Liver (tissue), 9 donors: ENCODE measurements around the gene CIDEA. TPM values are rescaled to one million over a fixed set of nuclear protein-coding genes. Genes with fewer than 3 reads are reported as not detected.

Experiments
- DNase-seq: peaks from one replicate; pipeline ENCODE4 v3.0.0-alpha.2; 2017; ENCODE audit warnings: low spot score
- H3K27ac ChIP-seq, 2 donors: one replicate each; pipeline ENCODE4 v1.7.0; 2013; ENCODE audit warnings: inconsistent platforms in 2 of 2, low read length in 2 of 2, control low read depth in 1 of 2, low read depth in 1 of 2, mild to moderate bottlenecking in 1 of 2
- H3K27me3 ChIP-seq, 4 donors: one replicate each; pipeline versions ENCODE4 v1.6.1 to v1.7.0; 2013; ENCODE audit warnings: low read length in 3 of 4, inconsistent platforms in 1 of 4, mild to moderate bottlenecking in 1 of 4, moderate library complexity in 1 of 4; ENCODE audit not compliant: control insufficient read depth in 4 of 4, insufficient read depth in 4 of 4
- H3K36me3 ChIP-seq, 4 donors: one replicate each; pipeline versions ENCODE4 v1.6.1 to v1.7.0; 2013; ENCODE audit warnings: low read length in 3 of 4, mild to moderate bottlenecking in 3 of 4, low read depth in 1 of 4, moderate library complexity in 1 of 4; ENCODE audit not compliant: control insufficient read depth in 4 of 4, insufficient read depth in 3 of 4
- H3K4me1 ChIP-seq, 4 donors: one replicate each; pipeline versions ENCODE4 v1.6.1 to v1.7.0; 2013; ENCODE audit warnings: low read length in 3 of 4, mild to moderate bottlenecking in 3 of 4, moderate library complexity in 1 of 4; ENCODE audit not compliant: control insufficient read depth in 4 of 4, insufficient read depth in 4 of 4
- H3K4me3 ChIP-seq, 3 donors: one replicate each; pipeline versions ENCODE4 v1.6.1 to v1.7.0; 2013; ENCODE audit warnings: low read length in 3 of 3, control low read depth in 1 of 3, low read depth in 1 of 3, mild to moderate bottlenecking in 1 of 3
- H3K9ac ChIP-seq, 2 donors: one replicate each; pipeline ENCODE4 v1.7.0; 2013; ENCODE audit warnings: low read length in 2 of 2, mild to moderate bottlenecking in 2 of 2, moderate library complexity in 2 of 2, control low read depth in 1 of 2, low read depth in 1 of 2
- H3K9me3 ChIP-seq, 4 donors: one replicate each; pipeline versions ENCODE4 v1.6.1 to v1.7.0; 2013; ENCODE audit warnings: low read length in 3 of 4; ENCODE audit not compliant: control insufficient read depth in 4 of 4
- ATF3 ChIP-seq: IDR thresholded peaks from 2 replicates; pipeline ENCODE4 v1.6.1; 2016; ENCODE audit warnings: antibody characterized with exemption
- CTCF ChIP-seq: fragments of 150-350 bp; IDR thresholded peaks from 2 replicates; pipeline ENCODE4 v1.5.1; 2017; ENCODE audit warnings: improper control_type of control experiment, low read depth, low read length; ENCODE audit not compliant: missing input control
- EGR1 ChIP-seq, 2 donors: IDR thresholded peaks; 2 replicates each; pipeline ENCODE4 v1.6.1; 2016 to 2018; ENCODE audit warnings: antibody characterized with exemption in 2 of 2, low read depth in 2 of 2
- FOXA1 ChIP-seq: IDR thresholded peaks from 2 replicates; pipeline ENCODE4 v1.6.1; 2016; ENCODE audit warnings: antibody characterized with exemption
- FOXA2 ChIP-seq: IDR thresholded peaks from 2 replicates; pipeline ENCODE4 v1.6.1; 2016; ENCODE audit warnings: antibody characterized with exemption
- HNF4G ChIP-seq: IDR thresholded peaks from 2 replicates; pipeline ENCODE4 v1.6.1; 2016; ENCODE audit warnings: antibody characterized with exemption
- JUND ChIP-seq, 2 donors: IDR thresholded peaks; 2 replicates each; pipeline ENCODE4 v1.6.1; 2016; ENCODE audit warnings: antibody characterized with exemption in 2 of 2
- MAX ChIP-seq: IDR thresholded peaks from 2 replicates; pipeline ENCODE4 v1.6.1; 2016; ENCODE audit warnings: antibody characterized with exemption
- NR2F2 ChIP-seq: IDR thresholded peaks from 2 replicates; pipeline ENCODE4 v1.6.1; 2016; ENCODE audit warnings: antibody characterized with exemption
- RAD21 ChIP-seq, 2 donors: IDR thresholded peaks; 2 replicates each; pipeline ENCODE4 v1.6.1; 2016; ENCODE audit warnings: antibody characterized with exemption in 2 of 2, mild to moderate bottlenecking in 2 of 2
- REST ChIP-seq: IDR thresholded peaks from 2 replicates; pipeline ENCODE4 v1.6.1; 2016; ENCODE audit warnings: antibody characterized with exemption, mild to moderate bottlenecking
- RXRA ChIP-seq, 2 donors: IDR thresholded peaks; 2 replicates each; pipeline ENCODE4 v1.6.1; 2017 to 2018; ENCODE audit warnings: antibody characterized with exemption in 2 of 2, mild to moderate bottlenecking in 1 of 2
- SP1 ChIP-seq: IDR thresholded peaks from 2 replicates; pipeline ENCODE4 v1.6.1; 2018; ENCODE audit warnings: antibody characterized with exemption, mild to moderate bottlenecking
- TAF1 ChIP-seq: conservative IDR thresholded peaks from 2 replicates; pipeline ENCODE4 v1.6.1; 2016; ENCODE audit warnings: antibody characterized with exemption, mild to moderate bottlenecking
- YY1 ChIP-seq: IDR thresholded peaks from 2 replicates; pipeline ENCODE4 v1.6.1; 2016; ENCODE audit warnings: antibody characterized with exemption, mild to moderate bottlenecking
- ZBTB33 ChIP-seq: IDR thresholded peaks from 2 replicates; pipeline ENCODE4 v1.6.1; 2016; ENCODE audit warnings: antibody characterized with exemption
- WGBS: extraction: QIAGEN DNeasy Blood & Tissue Kit; methylation state at CpG from one replicate; pipeline ENCODE4 v1.1.7; 2013; 5-methylcytosine and 5-hydroxymethylcytosine counted together
- polyA plus RNA-seq, 2 donors: library from polyadenylated mRNA; stranded (reverse) in 1 of 2; unstranded in 1 of 2; fragments of 200-250 nt in 1 of 2; fragments of >200 nt in 1 of 2; fragmentation: Nextera tagmentation in 1 of 2; extraction: Ambion mirVana in 1 of 2; gene quantifications; one replicate each; pipeline versions ENCODE4 v1.2.1 to v1.2.3, GENCODE V29; 2013 to 2015
- total RNA-seq, 2 donors: library from RNA; depleted of rRNA; stranded (reverse); fragments of >200 nt; gene quantifications; one replicate each; pipeline ENCODE4 v1.2.3, GENCODE V29; 2014
- donor health status: healthy.
- donor health status: healthy.
- donor health status: healthy.
- donor health status: healthy.
- donor health status: healthy.

CIDEA gene
- total and polyA plus RNA-seq, 4 donors: not detected

- no peak for DNase-seq
- Histone ChIP-seq H3K27ac (no peak overlapping the region), H3K36me3 (no peaks in the 10 kb centered on the region), H3K27me3 (peaks cover 0 to 6% (median 2%) of the 10 kb centered on the region in 4 donors), H3K9ac (no peak overlapping the region), H3K9me3 (no peaks in the 10 kb centered on the region), H3K4me1 (peaks cover 6 to 16% (median 8%) of the 10 kb centered on the region in 4 donors), H3K4me3 (no peak overlapping the region)
- TF ChIP-seq JUND (IDR thresholded peaks at IDR 0.05) (no peak), ZBTB33 (no peak), HNF4G (no peak), TAF1 (no peak), FOXA1 (no peak), MAX (no peak), SP1 (no peak), NR2F2 (no peak), ATF3 (no peak), RXRA (IDR thresholded peaks at IDR 0.05) (no peak), FOXA2 (no peak), EGR1 (IDR thresholded peaks at IDR 0.05; ENCODE audit: low read depth in 2 of 2) (no peak), YY1 (no peak), CTCF (no peak), RAD21 (IDR thresholded peaks at IDR 0.05) (no peak), REST (no peak)
- 3% methylated on average over 20 of the region's 20 CpGs for WGBS
Measured at GRCh38 chr18:12253663-12254135, 462 bp upstream of the CIDEA start.
